HepG2 (cell line): Measurements from ENCODE around the gene DUS2. TPM values are rescaled to one million over a fixed set of nuclear protein-coding genes. Genes with fewer than 3 reads are reported as not detected.
A peak's percentile ranks its signal among the peaks of the same experiment; 100 is the strongest.

Experiments used
- ATAC-seq: fragments of 200-7000 bp; cut with Tn5 transposase; 3 replicates; pipeline ENCODE4 v1.9.1; 2020; ENCODE audit warnings: mild to moderate bottlenecking, moderate library complexity
- BruUV-seq: library from RNA; stranded (reverse); fragments of 400-500 nt; replicated peaks from 2 replicates; lab custom pipeline; 2021; lab: Mats Ljungman, UMichigan
- CTCF ChIA-PET: fragments of 300-600 bp; formaldehyde crosslinking; extraction: SDS; loops from one replicate; lab custom pipeline; 2021; ENCODE audit warnings: low total read pairs, inconsistent platforms, low intra/inter-chr PET ratio; lab: Yijun Ruan, JAX
- POLR2A ChIA-PET: fragments of 350-600 bp; sonication (Branson Sonifier 250); formaldehyde crosslinking; loops from one replicate; lab custom pipeline; 2020; ENCODE audit warnings: antibody characterized with exemption, inconsistent platforms; lab: Yijun Ruan, JAX
- DNase-seq: peaks from one replicate; pipeline ENCODE4 v3.0.0-alpha.2; 2015; ENCODE audit warnings: low spot score
- FAIRE-seq: peaks from 3 replicates; lab custom pipeline; 2011; peaks lifted over from hg19 to GRCh38; lab: Jason Lieb, UNC
- H2AFZ ChIP-seq: one replicate; pipeline ENCODE4 v1.6.1; 2011; ENCODE audit warnings: low read length, inconsistent platforms
- H3K27ac ChIP-seq: fragments of 300-600 bp; 3 replicates; pipeline ENCODE4 v1.8.0; 2011; ENCODE audit warnings: mixed run types, mild to moderate bottlenecking, mixed read lengths, low read length, inconsistent platforms; ENCODE audit not compliant: insufficient read depth; ENCODE audit errors: extremely low read length
- H3K27me3 ChIP-seq, 2 experiments: fragments of 200-600 bp in 1 of 2; 2 replicates in 1 of 2; 3 replicates in 1 of 2; pipeline versions ENCODE4 v1.6.0 to v1.8.0; 2011; ENCODE audit warnings: low read length in 2 of 2, mild to moderate bottlenecking in 2 of 2, moderate library complexity in 2 of 2, inconsistent platforms in 1 of 2; ENCODE audit not compliant: insufficient read depth in 2 of 2, control insufficient read depth in 1 of 2
- H3K36me3 ChIP-seq, 2 experiments: fragments of 200-600 bp in 1 of 2; replicated peaks in 1 of 2; 2 replicates in 1 of 2; 3 replicates in 1 of 2; pipeline versions ENCODE4 v1.5.1 to v1.8.0; 2011; ENCODE audit warnings: low read length in 2 of 2, inconsistent platforms in 1 of 2; ENCODE audit not compliant: insufficient read depth in 2 of 2, control insufficient read depth in 1 of 2
- H3K4me1 ChIP-seq: 2 replicates; pipeline ENCODE4 v1.5.1; 2012; ENCODE audit warnings: low read length, inconsistent platforms; ENCODE audit not compliant: insufficient read depth
- H3K4me2 ChIP-seq: 2 replicates; pipeline ENCODE4 v1.6.0; 2011; ENCODE audit warnings: low read depth, low read length, inconsistent platforms
- H3K4me3 ChIP-seq, 3 experiments: fragments of 200-600 bp in 1 of 3; sonication (generic), shearing (Covaris generic) in 1 of 3; replicated peaks in 1 of 3; 2 replicates each; pipeline ENCODE4 v1.5.1; 2011 to 2016; ENCODE audit warnings: low read length in 3 of 3, inconsistent platforms in 2 of 3, low read depth in 2 of 3, mild to moderate bottlenecking in 2 of 3, control low read depth in 1 of 3, mixed read lengths in 1 of 3; ENCODE audit not compliant: insufficient read depth in 1 of 3
- H3K79me2 ChIP-seq: one replicate; pipeline ENCODE4 v1.6.1; 2011; ENCODE audit warnings: low read length, inconsistent platforms; ENCODE audit not compliant: insufficient read depth
- H3K9ac ChIP-seq: 2 replicates; pipeline ENCODE4 v1.6.0; 2011; ENCODE audit warnings: mild to moderate bottlenecking, low read depth, low read length, inconsistent platforms; ENCODE audit not compliant: insufficient read depth
- H3K9me3 ChIP-seq: 2 replicates; pipeline ENCODE4 v1.5.1; 2012; ENCODE audit warnings: mild to moderate bottlenecking, low read length
- H4K20me1 ChIP-seq: 2 replicates; pipeline ENCODE4 v1.6.0; 2011; ENCODE audit warnings: inconsistent platforms, mild to moderate bottlenecking, low read length, moderate library complexity; ENCODE audit not compliant: insufficient read depth
- PCBP1 ChIP-seq: fragments of 200-400 bp; formaldehyde crosslinking; IDR thresholded peaks from 2 replicates; pipeline ENCODE4 v1.6.1; 2017; ENCODE audit warnings: mild to moderate bottlenecking, low read depth, low read length, borderline replicate concordance
- PHF5A ChIP-seq: IDR thresholded peaks from one replicate; pipeline ENCODE4 v1.6.1; 2018; ENCODE audit warnings: low read depth, missing genetic modification reagents; ENCODE audit not compliant: unreplicated experiment
- ZNF557 ChIP-seq: sonication (generic); formaldehyde crosslinking; IDR thresholded peaks from 2 replicates; pipeline ENCODE4 v1.4.0; 2020; ENCODE audit warnings: missing genetic modification reagents
- WGBS: methylation state at CpG from one replicate; pipeline ENCODE4 v1.1.6; 2017; ENCODE audit warnings: low lambda C conversion rate; 5-methylcytosine and 5-hydroxymethylcytosine counted together
- in situ Hi-C: cut with HindIII; loops from 2 replicates; pipeline ENCODE4 v1.10.0; 2017; ENCODE audit warnings: low pct_unique_long_range_greater_than_20kb; ENCODE audit not compliant: extremely low pct_ligation_motif_present
- intact Hi-C: fragments of 100-400 bp; cut with micrococcal nuclease; formaldehyde crosslinking; loops from one replicate; pipeline ENCODE4 v1.10.0; 2022; ENCODE audit not compliant: unreplicated experiment
- polyA plus RNA-seq, 8 experiments: library from polyadenylated mRNA; depleted of rRNA in 3 of 8; stranded (reverse) in 7 of 8; unstranded in 1 of 8; fragments of >200 nt; fragmentation: Illumina TruSeq in 4 of 8; extraction: Trizol in 4 of 8; gene quantifications; 2 replicates each; pipeline versions ENCODE4 v1.2.1 to v1.2.3, GENCODE V29; 2011 to 2016; ENCODE audit warnings: low read depth in 4 of 8, missing spikeins in 1 of 8, mixed read lengths in 1 of 8; ENCODE audit not compliant: insufficient read depth in 1 of 8
- total RNA-seq, 5 experiments: library from RNA; depleted of rRNA; stranded (reverse); fragments of >200 nt; fragmentation: Illumina TruSeq; extraction: Trizol; gene quantifications; 2 replicates each; pipeline ENCODE4 v1.2.3, GENCODE V29; 2016; ENCODE audit warnings: low read depth in 1 of 5
- TF ChIP-seq, protein P1 (sequence below): IDR thresholded peaks from 2 replicates; pipeline ENCODE4 v1.6.1; 2016; ENCODE audit warnings: missing biosample characterization, missing genetic modification reagents, low read depth
- TF ChIP-seq, protein P2 (sequence below), 2 experiments: sonication (generic) in 1 of 2; formaldehyde crosslinking in 1 of 2; IDR thresholded peaks; 2 replicates each; pipeline versions ENCODE4 v1.4.0 to v1.6.1; 2018 to 2020; ENCODE audit warnings: missing genetic modification reagents in 2 of 2, borderline replicate concordance in 1 of 2, low read depth in 1 of 2, mild to moderate bottlenecking in 1 of 2, missing biosample characterization in 1 of 2

Gene DUS2
- total and polyA plus RNA-seq, 2 of the 13 experiments (the other 11 are each of a cell fraction or from before 2014, with no cell fraction given) = 17.8 to 25.1 TPM

DNA sequence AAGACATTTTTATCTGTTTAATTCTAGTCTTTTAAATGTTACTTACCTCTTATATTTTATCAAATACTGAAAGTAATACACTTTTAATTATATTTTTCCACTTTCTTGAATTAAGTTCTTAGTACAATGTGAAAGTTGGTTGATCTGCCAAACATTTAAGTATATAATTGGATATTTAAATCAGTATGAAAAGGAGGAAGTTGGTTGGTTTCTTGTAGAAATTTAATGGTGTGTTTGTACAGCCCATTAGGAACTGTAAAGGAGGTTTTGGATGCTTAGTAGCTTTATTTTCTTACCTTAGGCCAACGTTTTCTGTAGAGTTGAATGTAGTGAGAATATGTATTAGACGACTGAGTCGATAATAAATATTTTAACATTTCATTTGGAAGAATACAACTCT is 67.4 kb downstream of the DUS2 start:
- BruUV-seq = no TSS peak
- Histone ChIP-seq H3K79me2 (peaks cover 98% of the 10 kb centered on the region), H3K4me3 (no peak overlapping the region), H3K9me3 (no peaks in the 10 kb centered on the region), H3K4me2 (peak overlapping the region; percentile 52), H2AFZ (no peak overlapping the region), H3K4me1 (peaks cover 77% of the 10 kb centered on the region), H3K27me3 (no peaks in the 10 kb centered on the region; a peak in 1 of 5 replicates), H3K36me3 (no peaks in the 10 kb centered on the region), H3K27ac (peak overlapping the region; percentile 11), H3K9ac (no peak overlapping the region; the same call in 1 of the 2 replicates), H4K20me1 (peaks cover 73% of the 10 kb centered on the region)
- TF ChIP-seq PCBP1 = no peak
- TF ChIP-seq, protein P1, sequence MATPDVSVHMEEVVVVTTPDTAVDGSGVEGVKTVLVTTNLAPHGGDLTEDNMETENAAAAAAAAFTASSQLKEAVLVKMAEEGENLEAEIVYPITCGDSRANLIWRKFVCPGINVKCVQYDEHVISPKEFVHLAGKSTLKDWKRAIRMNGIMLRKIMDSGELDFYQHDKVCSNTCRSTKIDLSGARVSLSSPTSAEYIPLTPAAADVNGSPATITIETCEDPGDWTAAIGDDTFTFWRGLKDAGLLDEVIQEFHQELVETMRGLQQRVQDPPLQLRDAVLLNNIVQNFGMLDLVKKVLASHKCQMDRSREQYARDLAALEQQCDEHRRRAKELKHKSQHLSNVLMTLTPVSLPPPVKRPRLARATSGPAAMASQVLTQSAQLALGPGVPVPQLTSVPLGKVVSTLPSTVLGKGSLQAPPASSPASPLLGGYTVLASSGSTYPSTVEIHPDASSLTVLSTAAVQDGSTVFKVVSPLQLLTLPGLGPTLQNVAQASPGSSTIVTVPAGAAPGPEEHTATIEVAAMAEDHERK (CRISPR knock-in tag) = no peak
- TF ChIP-seq, protein P2, sequence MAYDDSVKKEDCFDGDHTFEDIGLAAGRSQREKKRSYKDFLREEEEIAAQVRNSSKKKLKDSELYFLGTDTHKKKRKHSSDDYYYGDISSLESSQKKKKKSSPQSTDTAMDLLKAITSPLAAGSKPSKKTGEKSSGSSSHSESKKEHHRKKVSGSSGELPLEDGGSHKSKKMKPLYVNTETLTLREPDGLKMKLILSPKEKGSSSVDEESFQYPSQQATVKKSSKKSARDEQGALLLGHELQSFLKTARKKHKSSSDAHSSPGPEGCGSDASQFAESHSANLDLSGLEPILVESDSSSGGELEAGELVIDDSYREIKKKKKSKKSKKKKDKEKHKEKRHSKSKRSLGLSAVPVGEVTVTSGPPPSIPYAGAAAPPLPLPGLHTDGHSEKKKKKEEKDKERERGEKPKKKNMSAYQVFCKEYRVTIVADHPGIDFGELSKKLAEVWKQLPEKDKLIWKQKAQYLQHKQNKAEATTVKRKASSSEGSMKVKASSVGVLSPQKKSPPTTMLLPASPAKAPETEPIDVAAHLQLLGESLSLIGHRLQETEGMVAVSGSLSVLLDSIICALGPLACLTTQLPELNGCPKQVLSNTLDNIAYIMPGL (CRISPR knock-in tag; IDR thresholded peaks at IDR 0.05; ENCODE audit: borderline replicate concordance in 1 of 2, low read depth in 1 of 2) = no peak
- TF ChIP-seq PHF5A (CRISPR knock-in tag) = no peak
- TF ChIP-seq ZNF557 (CRISPR knock-in tag) = no peak
- ChIA-PET CTCF (no interaction called here), POLR2A (interaction anchor here (0.6 to 2.9 kb wide), 2 partner anchors 10 to 235 kb away, joined by 3 to 13 read pairs; no protein-coding TSS in a partner anchor)
- FAIRE-seq (no peak), DNase-seq (no peak), ATAC-seq (no peak)
- 70% methylated on average over 3 of the region's 3 CpGs for WGBS
- in situ Hi-C loops = no loop called here
- intact Hi-C loops = loop anchor here (10.0 kb wide), 1 partner anchor 64 kb away; no protein-coding TSS in a partner anchor
